H9 (cell line): ENCODE data around the gene NEUROD6. TPM values are rescaled to one million over a fixed set of nuclear protein-coding genes. Genes with fewer than 3 reads are reported as not detected.

ENCODE experiments used
- DNase-seq: peaks from one replicate; pipeline ENCODE4 v3.0.0-alpha.2; 2017
- H2AFZ ChIP-seq: one replicate; pipeline ENCODE4 v1.6.1; 2013; ENCODE audit warnings: mild to moderate bottlenecking, low read length, control low read depth, moderate library complexity
- H2AK5ac ChIP-seq: 2 replicates; pipeline ENCODE4 v1.6.1; 2013; ENCODE audit warnings: low read length, control low read depth, mixed read lengths; ENCODE audit not compliant: insufficient read length
- H2BK120ac ChIP-seq: one replicate; pipeline ENCODE4 v1.6.1; 2013; ENCODE audit warnings: low read depth, mild to moderate bottlenecking, low read length, control low read depth, inconsistent platforms; ENCODE audit not compliant: poor library complexity, severe bottlenecking
- H2BK12ac ChIP-seq: 2 replicates; pipeline ENCODE4 v1.6.1; 2013; ENCODE audit warnings: low read length, control low read depth, mixed read lengths, low read depth; ENCODE audit not compliant: insufficient read length
- H2BK15ac ChIP-seq: 2 replicates; pipeline ENCODE4 v1.6.1; 2013; ENCODE audit warnings: low read depth, low read length, control low read depth
- H2BK20ac ChIP-seq: one replicate; pipeline ENCODE4 v1.6.1; 2013; ENCODE audit warnings: low read depth, mild to moderate bottlenecking, low read length, control low read depth, inconsistent platforms; ENCODE audit not compliant: poor library complexity, severe bottlenecking
- H2BK5ac ChIP-seq: 2 replicates; pipeline ENCODE4 v1.6.1; 2013; ENCODE audit warnings: low read length, control low read depth, mixed read lengths; ENCODE audit not compliant: insufficient read length
- H3K14ac ChIP-seq: 2 replicates; pipeline ENCODE4 v1.6.1; 2013; ENCODE audit warnings: low read length, control low read depth; ENCODE audit not compliant: insufficient read depth
- H3K18ac ChIP-seq: 2 replicates; pipeline ENCODE4 v1.6.1; 2013; ENCODE audit warnings: low read depth, mild to moderate bottlenecking, mixed read lengths, low read length, control low read depth; ENCODE audit not compliant: insufficient read length
- H3K23ac ChIP-seq: 2 replicates; pipeline ENCODE4 v1.6.1; 2013; ENCODE audit warnings: low read length, control low read depth, mixed read lengths, low read depth; ENCODE audit not compliant: insufficient read length
- H3K23me2 ChIP-seq: 2 replicates; pipeline ENCODE4 v1.6.1; 2013; ENCODE audit warnings: low read depth, mild to moderate bottlenecking, mixed read lengths, low read length, control low read depth; ENCODE audit not compliant: insufficient read length, poor library complexity, severe bottlenecking
- H3K27ac ChIP-seq: 2 replicates; pipeline ENCODE4 v1.5.1; 2013; ENCODE audit warnings: low read length, control low read depth, mixed read lengths, low read depth; ENCODE audit not compliant: insufficient read length
- H3K27me3 ChIP-seq: 2 replicates; pipeline ENCODE4 v1.6.1; 2013; ENCODE audit warnings: low read length, control low read depth, inconsistent platforms; ENCODE audit not compliant: insufficient read depth
- H3K4ac ChIP-seq: 2 replicates; pipeline ENCODE4 v1.6.1; 2013; ENCODE audit warnings: low read depth, mild to moderate bottlenecking, control low read depth, inconsistent platforms, low read length, moderate library complexity
- H3K4me1 ChIP-seq: 2 replicates; pipeline ENCODE4 v1.6.1; 2013; ENCODE audit warnings: low read length, control low read depth, inconsistent platforms; ENCODE audit not compliant: insufficient read depth
- H3K4me2 ChIP-seq: 2 replicates; pipeline ENCODE4 v1.6.1; 2013; ENCODE audit warnings: low read length, control low read depth, mixed read lengths; ENCODE audit not compliant: insufficient read length, insufficient read depth
- H3K56ac ChIP-seq: 2 replicates; pipeline ENCODE4 v1.6.1; 2013; ENCODE audit warnings: low read depth, mild to moderate bottlenecking, mixed read lengths, low read length, control low read depth; ENCODE audit not compliant: insufficient read length
- H3K79me1 ChIP-seq: 2 replicates; pipeline ENCODE4 v1.6.1; 2013; ENCODE audit warnings: low read depth, mild to moderate bottlenecking, moderate library complexity, low read length, control low read depth, inconsistent platforms; ENCODE audit not compliant: insufficient read depth, poor library complexity, severe bottlenecking
- H3K79me2 ChIP-seq: 2 replicates; pipeline ENCODE4 v1.6.1; 2013; ENCODE audit warnings: low read length, control low read depth, inconsistent platforms; ENCODE audit not compliant: insufficient read depth
- H3K9ac ChIP-seq: 2 replicates; pipeline ENCODE4 v1.6.1; 2013; ENCODE audit warnings: low read length, control low read depth, mixed read lengths; ENCODE audit not compliant: insufficient read length; ENCODE audit errors: extremely low read depth
- H3K9me3 ChIP-seq: one replicate; pipeline ENCODE4 v1.6.1; 2013; ENCODE audit warnings: low read depth, low read length, inconsistent platforms; ENCODE audit not compliant: control insufficient read depth
- H3T11ph ChIP-seq: one replicate; pipeline ENCODE4 v1.6.1; 2013; ENCODE audit warnings: mild to moderate bottlenecking, low read length, control low read depth, inconsistent platforms
- H4K20me1 ChIP-seq: one replicate; pipeline ENCODE4 v1.6.1; 2013; ENCODE audit not compliant: control insufficient read depth, insufficient read length, insufficient read depth
- H4K5ac ChIP-seq: 2 replicates; pipeline ENCODE4 v1.6.1; 2013; ENCODE audit warnings: low read depth, mild to moderate bottlenecking, mixed read lengths, low read length, control low read depth; ENCODE audit not compliant: insufficient read length
- H4K8ac ChIP-seq: replicated peaks from 2 replicates; pipeline ENCODE4 v1.6.1; 2013; ENCODE audit warnings: low read length, control low read depth, mixed read lengths, low read depth; ENCODE audit not compliant: insufficient read length
- H4K91ac ChIP-seq: 2 replicates; pipeline ENCODE4 v1.6.1; 2013; ENCODE audit warnings: low read depth, mild to moderate bottlenecking, moderate library complexity, mixed read lengths, low read length, control low read depth; ENCODE audit not compliant: insufficient read length
- H3K27ac Mint-ChIP-seq, 3 experiments: 2 replicates in 2 of 3; 3 replicates in 1 of 3; pipeline ENCODE4 v1.8.0; 2020 to 2021; ENCODE audit warnings: mixed read lengths in 3 of 3, mild to moderate bottlenecking in 1 of 3, moderate library complexity in 1 of 3
- H3K27me3 Mint-ChIP-seq: 2 replicates; pipeline ENCODE4 v1.8.0; 2021; ENCODE audit warnings: low read depth, mild to moderate bottlenecking, moderate library complexity, mixed read lengths
- H3K36me3 Mint-ChIP-seq, 3 experiments: 2 replicates in 2 of 3; 3 replicates in 1 of 3; pipeline ENCODE4 v1.8.0; 2020 to 2021; ENCODE audit warnings: low read depth in 3 of 3, mixed read lengths in 3 of 3; ENCODE audit not compliant: insufficient read depth in 1 of 3
- H3K4me1 Mint-ChIP-seq, 2 experiments: 2 replicates each; pipeline ENCODE4 v1.8.0; 2020; ENCODE audit warnings: mixed read lengths in 2 of 2
- H3K4me3 Mint-ChIP-seq, 2 experiments: 2 replicates in 1 of 2; 3 replicates in 1 of 2; pipeline ENCODE4 v1.8.0; 2020 to 2021; ENCODE audit warnings: mild to moderate bottlenecking in 2 of 2, mixed read lengths in 2 of 2, moderate library complexity in 1 of 2
- H3K9me3 Mint-ChIP-seq, 2 experiments: 2 replicates in 1 of 2; 3 replicates in 1 of 2; pipeline ENCODE4 v1.8.0; 2020; ENCODE audit warnings: mild to moderate bottlenecking in 2 of 2, mixed read lengths in 2 of 2, moderate library complexity in 1 of 2
- CTCF ChIP-seq: fragments of 200-600 bp; sonication (generic); conservative IDR thresholded peaks from 3 replicates; pipeline ENCODE4 v1.8.0; 2021; ENCODE audit warnings: antibody characterized with exemption, mild to moderate bottlenecking
- total RNA-seq: library from RNA; stranded (reverse); gene quantifications from 2 replicates; pipeline ENCODE4 v1.2.1, GENCODE V29; 2021

The NEUROD6 gene
- total RNA-seq, 1 experiment from 2014 or later = not detected

DNA sequence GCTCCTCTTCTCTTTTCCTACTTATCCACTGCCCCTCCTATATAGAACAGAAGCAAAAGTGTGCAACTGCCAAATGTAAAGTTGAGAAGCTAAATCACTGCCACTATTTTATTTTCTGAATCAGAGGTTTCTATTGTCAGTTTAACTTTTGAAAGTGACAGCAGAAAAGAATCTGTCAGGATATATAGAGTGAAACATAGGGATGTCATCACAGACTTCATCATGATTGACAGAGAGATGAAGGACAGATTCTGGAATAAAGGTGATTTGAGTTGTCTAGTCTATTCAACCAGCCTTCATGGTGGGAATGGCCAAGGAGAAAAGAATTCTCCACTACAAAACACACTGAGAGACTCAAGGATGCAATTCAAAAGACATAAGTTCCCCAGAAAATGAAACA, 19.9 kb downstream of the NEUROD6 start:
- Mint-ChIP-seq H3K27ac (no peak overlapping the region), H3K27me3 (peaks cover 3% of the 10 kb centered on the region), H3K9me3 (no peaks in the 10 kb centered on the region), H3K4me3 (no peak overlapping the region), H3K36me3 (no peaks in the 10 kb centered on the region), H3K4me1 (peaks cover 4 to 5% of the 10 kb centered on the region in 2 experiments; a peak in 2 of 4 replicates)
- no peak overlapping the region for H2BK120ac ChIP-seq
- no peak overlapping the region for H3K27ac ChIP-seq
- TF ChIP-seq CTCF = no peak
- H3K79me2 ChIP-seq = no peaks in the 10 kb centered on the region
- H3K23ac ChIP-seq = no peak overlapping the region
- no peak overlapping the region for H4K5ac ChIP-seq
- H3K56ac ChIP-seq = no peak overlapping the region
- no peak overlapping the region for H2BK12ac ChIP-seq
- no peak overlapping the region for H4K8ac ChIP-seq
- no peaks in the 10 kb centered on the region for H4K20me1 ChIP-seq
- no peak overlapping the region for H2BK20ac ChIP-seq
- no peak overlapping the region for H4K91ac ChIP-seq
- H3K4me1 ChIP-seq = no peaks in the 10 kb centered on the region
- H3K27me3 ChIP-seq = no peaks in the 10 kb centered on the region
- no peaks in the 10 kb centered on the region for H3K9me3 ChIP-seq
- no peaks in the 10 kb centered on the region for H3K79me1 ChIP-seq
- H3K14ac ChIP-seq = no peak overlapping the region
- H3K4me2 ChIP-seq = no peak overlapping the region
- no peaks in the 10 kb centered on the region for H3K23me2 ChIP-seq
- no peak overlapping the region for H2BK5ac ChIP-seq
- H3K9ac ChIP-seq = no peak overlapping the region
- H2AK5ac ChIP-seq = no peak overlapping the region
- no peak for DNase-seq
- no peak overlapping the region for H2AFZ ChIP-seq
- H3K18ac ChIP-seq = no peak overlapping the region
- H2BK15ac ChIP-seq = no peak overlapping the region
- H3T11ph ChIP-seq = no peak overlapping the region
- no peak overlapping the region for H3K4ac ChIP-seq
